HG02759 (cell line): ENCODE measurements around the gene RPS6KA3.
"Not testable (repeated sequence)": the region's sequence is repeated elsewhere in the genome, so short reads cannot be mapped to it uniquely, and the experiment has no call there.

Experiments
- ATAC-seq: cut with Tn5 transposase; IDR thresholded peaks from one replicate; pipeline ENCODE4 v1.9.1; 2021; ENCODE audit warnings: mild to moderate bottlenecking, moderate library complexity; ENCODE audit not compliant: unreplicated experiment

Gene RPS6KA3

DNA sequence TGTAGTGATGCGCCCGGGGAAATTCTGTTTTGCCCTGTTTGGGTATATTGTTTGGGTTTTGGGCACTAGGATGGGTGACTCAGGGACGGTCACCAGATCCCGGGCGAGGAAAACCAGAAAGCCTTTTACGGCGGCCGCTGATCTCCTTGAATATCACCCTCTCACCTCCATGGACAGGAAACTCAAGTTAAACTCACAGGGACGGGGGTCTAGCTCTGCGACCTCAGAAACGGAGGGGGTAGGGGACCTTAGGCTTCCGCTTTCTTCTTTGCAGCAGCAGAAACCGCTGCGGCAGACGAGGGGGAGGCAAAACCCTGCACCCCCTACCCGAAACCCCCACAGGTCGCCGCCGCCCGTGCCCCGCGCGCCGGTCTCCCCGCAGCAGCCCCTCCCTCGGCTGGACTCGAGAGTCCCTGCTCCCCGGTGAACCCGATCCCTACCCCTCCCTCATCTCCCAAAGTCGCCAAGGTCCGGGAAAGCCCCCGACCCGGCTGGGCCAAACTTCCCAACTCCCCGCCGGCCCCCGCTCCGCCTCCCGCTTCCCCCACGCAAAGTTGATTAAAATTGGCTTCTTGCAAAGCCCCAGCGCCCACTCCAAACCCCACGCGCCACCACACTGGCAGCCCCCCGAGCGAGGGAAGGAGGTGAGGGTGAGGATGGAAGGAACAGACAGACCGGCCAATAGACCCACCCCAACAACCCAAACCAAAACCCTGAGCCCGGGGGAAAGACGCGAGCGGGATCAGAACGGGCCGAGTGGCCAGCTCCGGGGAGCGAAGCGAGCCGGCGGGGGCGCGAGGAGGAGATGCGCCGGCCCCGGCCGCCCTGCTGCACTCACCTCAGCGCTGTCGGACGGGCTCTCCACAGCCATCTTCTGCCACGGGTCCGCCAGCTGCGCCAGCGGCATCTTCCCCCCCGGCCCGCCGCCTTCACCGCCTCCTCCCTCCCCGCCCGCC lies 705 bp downstream of the RPS6KA3 start:
- ATAC-seq, result peak; percentile 19

DNA sequence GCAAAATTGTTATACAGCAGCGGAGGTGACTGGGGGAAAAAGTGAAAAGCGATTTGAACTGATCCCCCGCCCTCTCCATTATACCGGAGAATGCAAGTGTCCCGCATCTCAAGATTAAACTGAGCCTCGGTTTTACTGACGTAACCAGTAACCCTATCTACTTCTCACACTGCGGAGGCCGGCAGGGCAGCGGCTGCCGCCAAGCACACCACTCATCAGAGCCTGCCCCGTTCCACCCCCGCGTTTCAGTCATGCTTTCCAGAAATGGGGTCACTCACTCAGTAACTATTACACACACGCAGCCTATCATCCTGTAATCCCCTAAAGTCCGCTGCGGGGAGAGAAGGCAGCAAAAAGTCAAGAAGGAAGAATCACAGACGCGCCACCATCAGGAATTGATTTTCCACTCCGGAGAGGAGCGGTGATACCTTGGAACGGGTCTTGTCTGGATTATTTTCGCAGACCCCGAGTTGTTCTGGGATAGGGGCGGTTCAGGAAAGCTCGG lies 1.4 kb downstream of the RPS6KA3 start:
- peak; percentile 41 for ATAC-seq

DNA sequence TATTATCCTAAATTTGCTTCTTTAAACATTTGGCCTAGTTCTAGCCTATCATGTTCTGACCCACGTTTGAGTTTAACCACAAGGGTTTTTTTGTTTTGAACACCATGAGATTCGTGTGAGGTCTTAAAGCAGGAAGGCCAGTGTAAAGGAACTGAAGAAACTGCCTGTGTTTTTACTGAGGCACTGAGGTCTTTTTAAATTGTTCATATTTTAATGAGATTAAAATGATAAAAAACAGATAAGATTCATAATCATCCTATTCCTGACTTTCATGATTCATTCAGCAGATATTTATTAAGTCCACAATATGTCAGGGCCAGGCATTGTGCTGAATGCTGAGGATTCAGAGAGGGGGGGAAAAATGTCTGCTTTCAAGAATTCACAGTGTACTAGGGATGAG lies 3.2 kb downstream of the RPS6KA3 start:
- no peak for ATAC-seq

DNA sequence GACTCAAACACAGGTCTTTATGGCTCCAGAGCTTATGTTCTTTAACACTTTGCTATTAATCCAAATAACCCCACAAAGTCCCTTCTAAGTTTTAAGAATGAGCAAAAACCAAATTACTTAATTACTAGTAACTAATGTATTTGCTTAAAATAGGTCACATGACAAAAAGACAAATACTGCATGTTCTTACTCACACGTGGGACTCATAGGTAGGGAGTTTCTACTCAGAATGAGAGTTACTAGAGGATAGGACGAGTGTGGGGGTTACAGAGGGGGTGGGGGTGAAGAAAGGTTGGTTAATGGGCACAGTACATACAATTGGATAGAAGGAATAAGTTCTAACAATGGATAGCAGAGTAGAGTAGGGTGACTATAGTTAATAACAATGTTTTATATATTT lies 5.8 kb downstream of the RPS6KA3 start:
- no peak for ATAC-seq

DNA sequence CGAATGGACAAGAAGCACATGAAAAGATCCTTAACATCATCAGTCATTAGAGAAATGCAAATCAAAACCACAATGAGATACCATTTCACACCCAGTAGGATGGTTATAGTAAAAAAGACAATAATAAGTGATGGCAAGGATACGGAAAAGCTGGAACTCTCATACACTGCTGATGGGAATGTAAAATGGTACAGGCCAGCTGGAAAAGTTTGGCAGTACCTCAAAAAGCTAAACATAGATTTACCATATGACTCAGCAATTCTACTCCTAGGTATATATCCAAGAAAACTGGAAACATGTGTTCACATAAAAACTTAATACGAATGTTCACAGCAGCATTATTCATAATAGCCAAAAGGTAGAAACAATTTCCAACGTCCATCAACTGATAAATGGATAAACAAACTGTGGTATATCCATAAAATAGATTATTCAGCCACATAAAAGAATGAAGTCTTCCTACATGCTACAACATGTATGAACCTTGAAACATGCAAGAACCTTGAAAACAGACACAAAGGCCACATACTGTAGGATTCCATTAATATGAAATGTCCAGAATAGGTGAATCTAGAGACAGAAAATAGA lies 11.9 kb downstream of the RPS6KA3 start:
- ATAC-seq, result no peak

DNA sequence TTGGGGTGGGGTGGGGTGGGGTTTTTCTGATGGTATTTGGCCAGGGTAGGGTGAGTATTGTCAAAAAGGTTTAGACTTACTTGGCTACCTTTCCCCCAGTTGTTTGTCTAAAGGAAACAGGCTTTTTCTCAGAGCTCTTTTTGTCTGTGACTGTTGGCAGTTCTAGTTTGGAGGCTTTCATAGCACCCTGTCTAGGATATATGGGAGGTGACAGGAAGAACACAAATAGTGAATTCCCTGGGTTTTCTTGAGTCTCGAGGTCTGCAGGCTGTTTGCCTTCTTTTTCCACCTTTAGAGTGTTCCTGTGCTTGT lies 13.5 kb downstream of the RPS6KA3 start:
- ATAC-seq, result no peak

DNA sequence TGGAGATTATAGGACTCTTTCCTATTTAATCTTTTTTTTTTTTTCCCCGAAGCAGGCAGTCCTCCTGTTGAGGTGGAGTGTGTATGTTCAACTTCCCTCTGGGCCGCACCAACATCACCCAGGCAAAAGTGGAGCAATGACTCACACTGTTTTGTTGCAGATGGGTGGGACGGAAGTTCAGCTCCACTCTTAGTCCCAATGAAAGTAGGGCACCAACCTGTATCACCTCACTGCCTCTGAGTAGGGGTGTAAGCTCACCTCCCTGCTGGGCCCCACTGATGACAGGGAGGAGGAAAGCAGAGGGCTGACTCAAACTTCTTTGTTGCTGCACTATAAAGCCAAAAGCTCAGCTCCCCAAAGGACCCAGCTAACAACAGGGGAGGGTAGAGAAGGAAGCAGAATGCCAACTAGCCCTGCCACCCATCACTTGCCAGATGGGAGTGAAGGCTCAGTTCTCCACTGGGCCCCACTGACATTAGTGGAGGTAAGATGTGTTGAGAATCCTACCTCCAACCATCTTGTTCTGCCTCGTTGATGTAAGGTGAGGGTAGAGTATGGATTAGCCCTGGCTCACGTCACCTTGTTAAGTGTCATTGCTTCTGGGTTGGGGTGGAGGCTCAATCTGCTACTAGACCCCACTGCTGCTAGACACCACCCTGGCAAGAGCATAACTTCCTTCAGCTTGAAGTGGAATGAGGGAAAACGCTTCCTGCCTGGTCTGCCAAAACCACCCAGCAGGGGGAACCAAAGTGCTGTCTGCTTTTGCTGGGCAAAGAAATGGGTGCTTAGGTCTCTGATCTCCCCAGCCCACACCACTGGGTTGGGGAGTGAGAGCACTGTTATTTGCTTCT lies 14.1 kb downstream of the RPS6KA3 start:
- no peak for ATAC-seq

DNA sequence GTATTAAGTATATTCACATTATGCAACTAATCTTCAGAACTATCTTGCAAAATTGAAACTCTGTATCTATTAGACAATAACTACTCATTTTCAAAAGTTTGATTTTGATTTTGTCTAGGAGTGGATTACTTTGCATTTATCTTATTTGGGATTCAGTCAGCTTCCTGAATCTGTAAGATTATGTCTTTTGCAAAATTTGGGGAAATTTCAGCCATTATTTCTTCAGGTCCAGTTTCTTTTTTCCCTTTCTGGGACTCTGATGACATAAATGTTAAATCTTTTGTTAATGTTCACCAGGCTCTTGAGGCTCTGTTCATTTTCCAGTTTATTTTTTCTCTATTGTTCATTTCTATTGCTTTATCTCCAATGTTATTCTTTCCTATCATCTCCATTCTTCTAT lies 15.0 kb downstream of the RPS6KA3 start:
- ATAC-seq, result no peak

DNA sequence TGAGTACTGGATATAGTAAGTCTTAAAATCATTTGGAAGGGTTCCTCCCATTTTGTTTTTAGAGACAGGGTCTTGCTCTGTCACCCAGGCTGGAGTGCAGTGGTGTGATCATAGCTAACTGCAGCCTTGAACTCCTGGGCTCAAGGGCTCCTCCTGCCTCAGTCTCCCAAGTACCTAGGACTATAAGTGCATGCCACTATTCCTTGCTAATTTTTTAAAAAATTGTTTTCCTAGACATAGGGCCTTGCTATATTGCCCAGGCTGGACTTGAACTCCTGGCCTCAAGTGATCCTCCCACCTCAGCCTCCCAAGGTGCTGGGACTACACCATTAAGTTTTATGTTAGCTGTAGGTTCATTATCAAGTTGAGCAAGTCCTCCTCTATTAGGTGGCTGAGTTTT lies 16.6 kb downstream of the RPS6KA3 start:
- not testable (repeated sequence) for ATAC-seq

DNA sequence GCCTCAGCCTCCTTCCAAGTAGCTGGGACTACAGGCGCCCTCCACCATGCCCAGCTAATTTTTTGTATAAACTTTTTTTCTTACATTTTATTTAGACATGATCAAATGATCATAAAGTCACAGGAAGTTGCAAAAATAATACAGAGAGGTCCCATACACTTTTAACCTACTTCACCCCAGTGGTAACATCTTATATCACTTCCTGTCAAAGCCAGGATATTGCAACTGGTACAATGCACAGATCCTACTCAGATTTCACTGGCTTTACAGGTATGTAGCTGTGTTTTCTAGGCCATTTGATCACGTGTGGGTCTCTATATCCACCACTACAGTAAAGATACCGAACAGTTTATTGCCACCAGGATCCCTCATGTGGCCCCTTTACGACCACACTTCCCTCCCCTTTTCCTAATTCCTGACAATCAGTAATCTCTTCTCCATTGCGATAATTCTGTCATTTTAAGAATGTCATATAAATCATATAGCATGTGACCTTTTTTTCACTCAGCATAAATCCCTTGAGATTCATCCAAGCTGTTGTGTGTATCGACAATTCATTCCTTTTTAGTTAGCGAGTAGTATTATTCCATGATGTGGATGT lies 18.0 kb downstream of the RPS6KA3 start:
- no peak for ATAC-seq

DNA sequence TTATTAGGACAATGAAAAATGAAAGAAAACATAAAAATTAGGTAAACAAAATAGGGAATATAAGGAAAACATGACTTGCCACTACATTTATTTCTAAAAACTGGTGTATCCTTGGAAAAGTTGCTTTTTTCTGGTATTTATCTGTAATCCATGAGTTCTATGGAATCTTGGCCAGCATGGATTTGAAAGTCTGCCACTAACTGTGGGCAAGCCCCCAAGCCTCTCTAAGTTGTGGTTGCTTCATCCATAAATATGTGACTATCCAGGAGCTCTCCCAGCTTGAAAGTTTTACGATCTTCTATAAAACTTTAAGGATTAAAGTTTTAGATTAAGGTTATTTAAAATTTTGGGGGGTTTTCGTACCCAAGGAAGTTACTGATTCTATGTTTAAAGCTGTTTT lies 21.8 kb downstream of the RPS6KA3 start:
- no peak for ATAC-seq

DNA sequence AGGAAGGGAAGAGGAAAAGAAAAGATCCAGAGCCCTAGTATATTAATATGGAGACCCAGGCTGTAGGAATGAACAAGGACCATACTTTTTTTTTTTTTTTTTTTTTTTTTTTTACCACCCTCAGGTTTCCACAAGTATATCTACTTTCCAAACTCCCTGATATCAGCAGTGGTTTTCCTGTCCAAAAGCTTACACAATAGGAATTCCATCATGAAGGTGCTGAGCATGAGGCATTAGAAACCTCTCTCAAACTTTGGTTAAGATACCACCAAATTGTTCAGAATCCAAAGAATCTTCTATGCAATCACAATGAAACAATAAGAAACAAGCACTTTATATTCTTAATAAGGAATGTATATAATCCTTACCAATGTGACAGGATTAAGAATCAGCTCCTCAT lies 26.5 kb downstream of the RPS6KA3 start:
- no peak for ATAC-seq

DNA sequence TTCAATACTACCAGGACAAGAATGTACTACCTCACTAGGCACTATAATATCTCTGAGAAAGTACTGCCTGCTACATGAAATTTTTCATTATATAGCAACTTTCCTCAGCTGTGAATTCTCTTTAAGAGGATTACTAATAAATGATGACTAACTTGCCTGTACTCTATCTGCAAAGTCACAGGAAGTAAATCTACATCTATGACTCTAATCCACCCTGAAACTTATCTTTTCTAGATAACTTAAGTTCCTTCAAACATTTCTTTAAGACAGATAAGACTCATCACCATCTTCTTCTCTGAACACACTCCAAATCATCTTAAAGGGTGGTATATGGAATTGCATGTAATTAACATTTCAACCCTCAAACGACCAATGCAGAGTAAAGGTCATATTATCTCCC lies 28.8 kb downstream of the RPS6KA3 start:
- ATAC-seq, result no peak

DNA sequence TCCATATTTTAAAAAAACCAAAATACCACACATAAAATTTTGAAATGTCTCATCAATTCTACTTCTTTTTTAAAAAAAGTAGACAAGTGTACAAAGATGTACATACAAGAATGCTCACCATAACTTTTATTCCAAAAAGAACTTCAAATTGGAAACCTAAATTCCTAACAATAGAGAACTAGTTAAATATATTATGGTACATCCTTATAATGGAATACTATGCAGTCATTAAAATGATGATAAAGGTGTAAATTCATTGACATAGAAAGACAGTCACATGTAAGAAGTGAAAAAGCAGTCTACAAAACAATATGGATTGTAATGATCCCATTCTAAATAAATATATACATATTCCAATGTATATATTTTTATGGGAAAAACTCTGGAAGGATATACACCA lies 31.0 kb downstream of the RPS6KA3 start:
- ATAC-seq, result no peak

DNA sequence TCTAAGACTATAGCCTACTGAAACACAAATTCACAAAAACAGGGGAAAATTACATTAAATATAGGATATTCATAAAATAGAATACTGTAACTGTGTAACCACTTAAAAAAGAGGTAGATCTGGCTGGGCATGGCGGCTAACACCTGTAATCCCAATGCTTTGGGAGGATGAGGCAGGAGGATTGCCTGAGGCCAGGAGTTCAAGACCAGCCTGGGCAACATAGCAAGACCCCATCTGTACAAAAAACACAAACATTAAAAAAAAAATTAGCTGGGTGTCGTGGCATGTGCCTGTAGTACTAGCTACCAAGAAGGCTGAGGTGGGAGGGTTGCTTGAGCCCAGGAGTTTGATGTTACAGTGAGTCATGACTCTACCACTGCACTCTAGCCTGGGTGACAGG lies 33.4 kb downstream of the RPS6KA3 start:
- no peak for ATAC-seq

DNA sequence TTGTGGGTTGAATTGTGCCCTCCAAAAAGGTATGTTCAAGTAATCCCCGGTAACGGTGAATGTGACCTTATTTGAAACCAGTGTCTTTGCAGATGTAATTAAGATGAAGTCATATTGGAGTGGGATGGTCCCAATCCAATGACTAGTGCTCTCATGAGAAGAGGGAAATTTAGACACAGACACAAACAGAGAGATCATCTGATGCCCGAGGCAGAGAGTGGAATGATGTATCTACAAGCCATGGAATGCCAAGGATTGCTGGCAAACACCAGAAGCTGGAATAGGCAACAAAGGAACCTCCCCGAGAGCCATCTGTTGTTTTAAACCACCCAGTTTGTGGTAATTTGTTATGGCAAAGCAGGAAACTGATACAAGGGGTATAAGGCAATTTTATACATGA lies 35.1 kb downstream of the RPS6KA3 start:
- no peak for ATAC-seq

DNA sequence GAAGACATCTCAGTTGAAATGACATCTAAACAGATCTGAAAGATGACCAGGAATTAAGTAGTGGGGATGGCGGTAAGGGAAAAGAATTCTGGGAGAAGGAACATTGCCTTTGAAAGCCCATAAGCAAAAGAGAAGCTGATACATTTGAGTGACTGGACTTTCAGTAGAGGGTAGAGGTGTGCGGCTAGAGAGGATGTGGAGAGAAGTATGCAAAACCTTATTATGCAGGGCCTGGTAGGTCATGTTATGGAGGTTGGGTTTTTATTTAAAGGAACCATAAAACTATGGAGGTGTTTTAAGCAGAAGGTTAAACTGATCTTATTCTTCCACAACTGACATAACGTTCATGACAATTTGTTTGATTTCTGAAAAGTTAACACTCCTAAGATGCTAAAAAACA lies 36.3 kb downstream of the RPS6KA3 start:
- ATAC-seq, result no peak

DNA sequence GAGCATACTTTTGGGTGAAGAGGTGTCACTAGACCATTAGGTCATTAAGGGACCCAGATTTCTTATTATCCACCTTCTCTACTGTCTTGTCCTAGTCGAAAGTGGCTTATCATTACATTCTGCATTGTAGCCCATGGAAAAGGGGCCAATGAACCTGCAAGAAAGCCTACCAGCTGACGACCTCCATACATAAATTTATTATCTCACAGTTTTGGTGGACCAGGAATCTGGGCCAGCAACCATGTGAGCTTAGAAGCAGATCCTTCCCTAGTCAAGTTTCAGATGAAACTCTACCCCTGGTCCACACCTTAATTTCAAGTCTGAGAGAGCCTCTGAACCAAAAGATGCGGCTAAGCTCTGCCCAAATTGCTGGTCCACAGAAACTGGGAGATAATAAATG lies 37.6 kb downstream of the RPS6KA3 start:
- ATAC-seq, result no peak

DNA sequence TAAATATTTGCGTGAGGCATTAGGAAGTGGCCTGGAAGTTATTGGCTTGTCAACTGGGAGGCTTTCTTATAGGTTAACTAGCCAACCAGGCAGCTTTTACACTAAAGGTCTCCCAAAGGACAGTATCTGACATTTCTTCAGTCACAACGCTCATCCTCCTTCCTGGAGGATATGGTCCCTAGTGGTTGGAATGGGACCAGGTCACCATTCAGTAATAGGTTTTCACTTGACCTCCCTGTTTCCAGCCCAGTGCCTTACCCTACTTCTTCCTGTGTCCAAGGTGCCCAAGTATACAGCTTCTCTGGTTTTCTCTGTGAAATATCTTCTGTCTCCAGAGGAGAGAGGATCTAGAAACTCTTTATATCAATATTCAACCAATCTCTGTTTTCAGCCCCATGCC lies 38.5 kb downstream of the RPS6KA3 start:
- no peak for ATAC-seq

DNA sequence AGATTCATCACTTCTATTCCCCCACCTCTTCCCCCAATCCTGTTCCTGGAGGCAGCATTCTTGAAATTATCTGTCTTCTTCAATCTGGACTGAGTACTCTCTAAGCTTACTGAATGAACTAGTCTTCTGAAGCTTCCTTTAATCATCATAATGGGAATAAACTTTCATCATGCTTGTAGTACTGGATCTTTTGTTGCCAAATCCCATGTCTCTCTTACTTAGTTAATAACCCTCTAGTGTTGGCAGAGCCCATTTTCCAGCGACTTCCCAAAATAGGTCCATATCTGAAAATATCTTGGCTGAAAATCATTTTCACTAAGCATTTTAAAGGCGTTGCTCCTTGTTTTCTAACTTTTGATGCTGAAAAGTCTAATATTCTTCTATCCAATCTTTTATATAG lies 39.6 kb downstream of the RPS6KA3 start:
- no peak for ATAC-seq

DNA sequence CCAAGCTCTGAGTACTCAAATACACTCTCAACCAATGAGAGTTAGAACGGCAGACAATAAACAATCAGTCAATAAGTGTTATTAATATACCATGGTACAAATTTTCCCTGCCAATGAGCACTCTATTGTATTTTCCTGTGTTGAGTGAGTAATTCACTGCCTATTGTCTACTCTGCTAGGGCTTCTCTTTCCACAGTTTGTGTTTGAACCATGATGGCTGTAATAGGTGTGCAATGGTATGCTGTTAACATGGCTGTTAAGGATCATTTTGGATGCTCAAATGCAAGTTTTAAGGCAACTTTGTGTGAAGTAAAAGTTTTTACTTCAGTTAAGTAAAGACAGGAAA lies 41.2 kb downstream of the RPS6KA3 start:
- ATAC-seq, result no peak
